Measurements from ENCODE around the gene TSEN54.

TSEN54 gene

DNA sequence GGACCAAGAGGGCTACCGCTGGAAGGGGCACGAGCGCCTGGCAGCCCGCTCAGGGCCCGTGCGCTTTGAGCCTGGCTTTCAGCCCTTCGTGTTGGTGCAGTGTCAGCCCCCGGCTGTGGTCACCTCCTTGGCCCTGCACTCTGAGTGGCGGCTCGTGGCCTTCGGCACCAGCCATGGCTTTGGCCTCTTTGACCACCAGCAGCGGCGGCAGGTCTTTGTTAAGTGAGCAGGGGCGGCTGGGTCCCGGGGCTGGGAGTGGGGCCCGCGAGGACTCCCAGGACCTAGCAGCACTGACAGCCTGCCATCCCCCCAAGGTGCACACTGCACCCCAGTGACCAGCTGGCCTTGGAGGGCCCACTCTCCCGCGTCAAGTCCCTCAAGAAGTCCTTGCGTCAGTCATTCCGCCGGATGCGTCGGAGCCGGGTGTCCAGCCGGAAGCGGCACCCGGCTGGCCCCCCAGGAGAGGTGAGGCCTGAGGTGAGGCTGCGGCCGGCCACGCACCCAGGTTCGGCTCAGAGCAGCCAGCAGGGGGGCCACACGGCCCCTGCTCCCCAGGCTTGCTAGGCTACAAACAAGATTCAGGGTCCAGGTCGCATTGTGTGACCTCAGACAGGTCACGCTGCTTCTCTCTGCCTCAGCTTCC, 53.8 kb downstream of the TSEN54 start:
- no peak for DNase-seq

DNA sequence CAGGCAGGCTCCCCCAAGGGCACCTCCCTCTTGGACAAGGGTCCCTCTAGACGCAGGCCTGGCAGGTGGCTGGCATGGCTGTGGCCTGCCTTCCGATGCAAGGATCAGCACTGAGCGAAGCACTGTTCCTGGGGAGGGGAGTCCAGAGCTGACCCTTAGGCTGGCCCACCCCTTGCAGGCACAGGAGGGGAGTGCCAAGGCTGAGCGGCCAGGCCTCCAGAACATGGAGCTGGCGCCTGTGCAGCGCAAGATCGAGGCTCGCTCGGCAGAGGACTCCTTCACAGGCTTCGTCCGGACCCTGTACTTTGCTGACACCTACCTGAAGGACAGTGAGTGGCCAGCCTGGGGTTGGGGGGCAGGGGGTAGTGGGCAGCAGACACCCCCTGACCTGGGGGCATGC, 54.4 kb downstream of the TSEN54 start:
- no peak for DNase-seq

DNA sequence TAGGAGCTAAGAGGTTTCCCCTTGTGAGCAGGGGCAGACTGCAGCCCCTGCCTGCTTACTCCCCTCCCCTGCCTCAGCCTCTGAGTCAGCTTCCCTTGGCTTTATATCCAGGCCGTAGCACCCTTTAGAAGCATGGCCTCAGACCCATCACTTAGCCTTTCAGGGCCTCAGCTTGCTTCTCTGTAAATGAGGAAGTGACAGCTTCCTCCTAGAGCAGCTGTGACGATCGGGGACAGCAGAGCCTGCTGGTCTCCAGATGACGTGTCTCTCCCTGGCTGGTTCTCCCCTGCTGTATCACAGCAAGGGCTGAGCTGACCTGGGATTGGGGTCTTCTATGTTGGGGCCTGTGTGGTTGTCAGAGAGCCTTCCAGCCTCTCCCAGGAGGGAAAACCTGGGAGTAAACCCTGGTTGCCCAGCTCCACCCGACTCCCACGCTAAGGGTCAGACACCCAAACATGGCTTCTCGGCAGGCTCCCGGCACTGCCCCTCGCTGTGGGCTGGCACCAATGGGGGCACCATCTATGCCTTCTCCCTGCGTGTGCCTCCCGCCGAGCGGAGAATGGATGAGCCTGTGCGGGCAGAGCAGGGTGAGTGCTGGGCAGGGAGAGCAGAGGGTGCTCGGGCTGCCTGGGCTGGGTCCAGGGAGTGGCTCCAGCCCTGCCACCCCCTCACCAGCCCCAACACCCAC, 55.0 kb downstream of the TSEN54 start:
- DNase-seq: peak; percentile 41 to 97

DNA sequence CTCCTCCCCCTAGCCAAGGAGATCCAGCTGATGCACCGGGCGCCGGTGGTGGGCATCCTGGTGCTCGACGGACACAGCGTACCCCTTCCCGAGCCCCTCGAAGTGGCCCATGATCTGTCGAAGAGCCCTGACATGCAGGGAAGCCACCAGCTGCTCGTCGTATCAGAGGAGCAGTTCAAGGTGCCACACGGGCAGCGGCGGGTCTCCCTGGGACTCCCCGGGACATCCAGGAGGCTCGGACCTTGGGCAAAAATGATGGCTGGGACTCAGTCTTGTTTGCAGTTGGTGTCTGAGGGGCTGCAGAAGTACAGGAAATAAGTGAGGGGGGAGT, 55.5 kb downstream of the TSEN54 start:
- no peak for DNase-seq

DNA sequence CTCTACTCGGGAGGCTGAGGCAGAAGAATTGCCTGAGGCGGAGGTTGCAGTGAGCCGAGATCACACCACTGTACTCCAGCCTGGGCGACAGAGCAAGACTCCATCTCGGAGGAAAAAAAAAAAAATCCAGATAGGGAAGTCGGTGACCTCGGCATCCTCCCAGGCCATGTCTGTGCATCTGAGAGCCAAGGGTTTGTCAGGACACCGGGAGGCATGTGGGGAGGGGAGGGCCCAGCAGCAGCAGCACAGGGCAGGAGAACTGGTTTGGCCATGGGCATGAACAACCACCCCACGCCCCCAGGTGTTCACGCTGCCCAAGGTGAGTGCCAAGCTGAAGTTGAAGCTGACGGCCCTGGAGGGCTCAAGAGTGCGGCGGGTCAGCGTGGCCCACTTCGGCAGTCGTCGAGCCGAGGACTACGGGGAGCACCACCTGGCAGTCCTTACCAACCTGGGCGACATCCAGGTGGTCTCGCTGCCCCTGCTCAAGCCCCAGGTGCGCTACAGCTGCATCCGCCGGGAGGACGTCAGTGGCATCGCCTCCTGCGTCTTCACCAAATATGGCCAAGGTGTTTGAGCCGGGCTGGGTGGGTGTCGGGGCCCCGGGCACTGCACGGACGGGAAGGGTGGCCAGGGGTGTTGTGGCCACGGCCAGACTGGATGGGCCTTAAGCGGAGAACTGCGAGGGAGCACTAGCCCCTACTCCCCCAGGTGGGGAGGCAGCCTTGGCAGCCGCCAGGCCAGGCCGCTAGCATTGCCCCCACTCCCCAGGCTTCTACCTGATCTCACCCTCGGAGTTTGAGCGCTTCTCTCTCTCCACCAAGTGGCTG, 56.6 kb downstream of the TSEN54 start:
- no peak for DNase-seq

DNA sequence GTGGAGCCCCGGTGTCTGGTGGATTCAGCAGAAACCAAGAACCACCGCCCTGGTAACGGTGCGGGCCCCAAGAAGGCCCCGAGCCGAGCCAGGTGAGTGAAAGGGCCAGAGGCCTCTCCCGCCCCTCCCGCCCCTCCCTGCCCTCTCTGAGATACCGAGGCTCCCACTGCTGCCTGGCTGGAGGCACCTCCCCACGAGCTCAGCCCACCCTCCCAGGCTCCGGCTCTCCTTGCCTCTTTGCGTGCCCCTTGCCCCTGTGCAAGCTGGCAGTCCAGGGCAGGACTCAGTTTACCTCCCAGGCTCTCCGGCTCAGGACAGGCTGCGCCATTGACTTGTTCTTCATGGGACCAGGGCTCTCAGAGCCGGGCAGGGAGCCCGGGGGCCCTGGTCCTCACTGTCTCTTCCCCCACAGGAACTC, 57.2 kb downstream of the TSEN54 start:
- no peak for DNase-seq

DNA sequence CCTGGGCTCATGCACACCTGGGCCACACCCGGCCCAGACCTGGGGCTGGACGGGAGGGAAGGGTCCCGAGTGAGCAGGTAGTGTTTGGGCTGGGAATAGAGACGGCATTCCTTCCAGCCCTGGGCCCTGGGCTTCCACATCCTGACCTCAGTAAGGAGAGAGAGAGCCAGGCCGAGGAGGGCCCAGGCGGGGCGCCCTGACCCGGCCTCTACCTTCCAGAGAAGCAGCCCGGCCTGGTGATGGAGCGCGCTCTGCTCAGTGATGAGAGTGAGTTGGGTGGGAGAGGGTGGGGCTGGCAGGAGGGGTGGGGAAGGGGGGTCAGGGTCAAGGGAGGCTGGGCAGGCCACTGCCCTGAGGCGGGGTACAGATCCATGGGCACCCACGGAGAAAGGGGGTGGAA, 57.7 kb downstream of the TSEN54 start:
- DNase-seq: no peak

Measured in bone marrow (tissue), 2 donors.